Suprapubic skin (tissue), 3 donors: Measurements from ENCODE around the gene RYR3.

ENCODE experiments used
- CTCF ChIP-seq, 2 donors: fragments of 200-600 bp in 1 of 2; fragments of 450-650 bp in 1 of 2; sonication (generic) in 1 of 2; IDR thresholded peaks; one replicate each; pipeline ENCODE4 v1.5.1; 2016 to 2019; ENCODE audit warnings: antibody characterized with exemption in 2 of 2, mild to moderate bottlenecking in 1 of 2, moderate library complexity in 1 of 2
- POLR2A ChIP-seq, 2 donors: fragments of 450-650 bp; IDR thresholded peaks; one replicate each; pipeline ENCODE4 v1.6.1; 2017; ENCODE audit warnings: antibody characterized with exemption in 2 of 2, mild to moderate bottlenecking in 2 of 2, moderate library complexity in 2 of 2

GRCh38 chr15:33837294-33837693 lies 526.5 kb downstream of the RYR3 start:
- TF ChIP-seq CTCF (IDR thresholded peaks at IDR 0.05) = no peak
- TF ChIP-seq POLR2A (IDR thresholded peaks at IDR 0.05) = no peak
